HG02973 (cell line): ENCODE results near the gene MYO9A.

Experiments used
- ATAC-seq: cut with Tn5 transposase; IDR thresholded peaks from one replicate; pipeline ENCODE4 v1.9.1; 2021; ENCODE audit warnings: moderate library complexity; ENCODE audit not compliant: unreplicated experiment

Gene MYO9A

GRCh38 chr15:71788646-71789579 is 329.0 kb downstream of the MYO9A start:
- ATAC-seq = no peak

- ATAC-seq = no peak
Measured at GRCh38 chr15:71786673-71787072, 331.3 kb downstream of the MYO9A start.

- ATAC-seq = no peak
Measured at GRCh38 chr15:71785996-71786395, 332.0 kb downstream of the MYO9A start.

- ATAC-seq = no peak
Measured at GRCh38 chr15:71784719-71785118, 333.2 kb downstream of the MYO9A start.

DNA sequence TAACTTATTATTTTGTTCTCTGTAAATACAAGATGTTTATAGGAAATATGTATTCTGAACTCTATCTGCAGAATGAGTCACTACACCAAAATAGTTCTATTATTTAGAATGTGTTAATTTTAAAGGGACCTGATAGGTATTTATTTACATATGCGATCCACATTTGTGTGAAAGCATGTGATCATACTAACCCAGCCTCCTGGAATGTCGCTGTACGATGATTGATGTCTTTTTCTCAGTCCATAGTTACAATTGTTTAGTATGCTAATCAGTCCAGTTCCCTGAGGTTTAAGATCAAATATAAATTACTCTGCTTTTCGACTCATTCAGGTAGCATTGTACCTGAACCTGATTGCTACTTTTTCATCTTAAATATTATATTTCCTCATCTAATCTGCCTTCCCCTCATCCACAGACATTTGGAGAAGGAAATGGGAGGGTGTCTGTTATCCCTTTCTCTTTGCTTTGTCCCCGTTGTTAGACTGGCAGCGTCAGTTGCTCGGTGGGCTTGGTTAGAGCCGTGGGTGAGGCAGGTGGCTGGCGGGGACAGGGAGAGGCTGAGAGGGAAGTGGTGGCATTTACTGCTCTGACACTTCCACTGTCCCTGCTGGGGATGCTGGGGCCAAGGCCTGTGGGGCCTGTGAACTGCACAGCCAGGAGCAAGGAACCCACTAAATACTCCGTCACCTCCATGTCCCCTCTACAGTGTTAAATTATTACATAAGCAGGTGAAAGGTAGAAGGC is 335.4 kb downstream of the MYO9A start:
- ATAC-seq = no peak

- no peak for ATAC-seq
Measured at GRCh38 chr15:71781965-71782265, 336.0 kb downstream of the MYO9A start.

- no peak for ATAC-seq
Measured at GRCh38 chr15:71781179-71781964, 336.6 kb downstream of the MYO9A start.

GRCh38 chr15:71780115-71780976 is 337.6 kb downstream of the MYO9A start:
- no peak for ATAC-seq

GRCh38 chr15:71779073-71779797 is 338.7 kb downstream of the MYO9A start:
- no peak for ATAC-seq

DNA sequence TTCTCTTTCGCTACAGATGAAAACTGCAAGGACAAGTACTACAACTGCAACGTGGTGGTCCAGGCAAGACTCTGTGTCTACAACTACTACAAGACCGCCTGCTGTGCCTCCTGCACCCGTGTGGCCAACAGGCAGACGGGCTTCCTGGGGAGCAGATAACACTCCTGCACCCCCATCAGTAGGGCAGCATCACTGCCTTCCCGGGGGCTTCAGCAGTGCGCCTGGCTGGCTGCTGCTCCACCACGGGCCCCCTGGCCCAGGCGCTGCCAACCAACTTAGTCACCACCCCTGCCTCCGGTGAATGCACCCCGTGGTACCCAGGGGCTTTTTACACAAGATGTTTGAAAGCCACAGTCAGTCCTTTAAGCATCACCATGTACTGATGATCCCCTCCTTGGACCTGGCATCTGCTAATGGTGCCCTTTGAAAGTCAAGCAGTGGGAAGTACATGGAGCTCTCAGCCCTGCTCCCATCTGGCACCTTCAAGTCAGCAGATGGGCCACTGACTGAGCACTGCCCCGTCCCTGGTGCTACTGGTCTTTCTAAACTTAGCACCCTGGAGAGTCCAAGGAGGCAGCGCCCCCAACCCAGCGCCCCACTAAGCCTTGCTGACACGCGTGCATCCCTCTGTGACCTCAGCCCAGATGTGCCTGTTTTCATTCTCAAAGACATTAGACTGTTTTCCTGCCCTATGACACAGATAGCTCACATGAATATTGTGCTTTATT is 340.6 kb downstream of the MYO9A start:
- ATAC-seq = no peak

GRCh38 chr15:71776304-71776703 is 341.6 kb downstream of the MYO9A start:
- ATAC-seq = no peak

GRCh38 chr15:71775856-71776255 is 342.1 kb downstream of the MYO9A start:
- no peak for ATAC-seq

- no peak for ATAC-seq
Measured at GRCh38 chr15:71773206-71773859, 344.6 kb downstream of the MYO9A start.
